ENCODE results near the gene TBXA2R.

TBXA2R gene

GRCh38 chr19:3618811-3619630, 12.3 kb upstream of the TBXA2R start:
- no peak for DNase-seq

GRCh38 chr19:3618144-3618810, 11.6 kb upstream of the TBXA2R start:
- no peak for DNase-seq

- no peak for DNase-seq
These were observed 10.8 kb upstream of the TBXA2R start for GRCh38 chr19:3617463-3617862.

- no peak for DNase-seq
These were observed 9.0 kb upstream of the TBXA2R start for GRCh38 chr19:3615524-3616135.

- DNase-seq: no peak
These were observed 8.3 kb upstream of the TBXA2R start for GRCh38 chr19:3614858-3615505.

- DNase-seq: no peak
These were observed 7.4 kb upstream of the TBXA2R start for GRCh38 chr19:3613818-3614661.

- no peak for DNase-seq
These were observed 6.4 kb upstream of the TBXA2R start for GRCh38 chr19:3612901-3613741.

GRCh38 chr19:3612330-3612729, 5.7 kb upstream of the TBXA2R start:
- DNase-seq: no peak

GRCh38 chr19:3611841-3612240, 5.2 kb upstream of the TBXA2R start:
- DNase-seq: no peak

- no peak for DNase-seq
These were observed 4.4 kb upstream of the TBXA2R start for GRCh38 chr19:3610745-3611717.

- peak in 1 of 2 experiments; percentile 23 for DNase-seq
These were observed 3.4 kb upstream of the TBXA2R start for GRCh38 chr19:3609779-3610719.

- DNase-seq: no peak
These were observed 2.2 kb upstream of the TBXA2R start for GRCh38 chr19:3608750-3609322.

- no peak for DNase-seq
These were observed 1.5 kb upstream of the TBXA2R start for GRCh38 chr19:3608079-3608641.

GRCh38 chr19:3607303-3608078, 816 bp upstream of the TBXA2R start:
- DNase-seq: no peak

- DNase-seq: no peak
These were observed 443 bp downstream of the TBXA2R start for GRCh38 chr19:3606174-3606689.

GRCh38 chr19:3605770-3606169, 905 bp downstream of the TBXA2R start:
- no peak for DNase-seq

- DNase-seq: no peak
These were observed 1.3 kb downstream of the TBXA2R start for GRCh38 chr19:3605361-3605760.

Data from NCI-H446 (cell line).